Ovary (tissue), 3 donors: ENCODE results near the gene FGG.

Source experiments
- EP300 ChIP-seq: sonication (generic); formaldehyde crosslinking; IDR thresholded peaks from one replicate; pipeline ENCODE4 v1.6.1; 2017; ENCODE audit warnings: antibody characterized with exemption
- POLR2A ChIP-seq: fragments of 450-650 bp; IDR thresholded peaks from one replicate; pipeline ENCODE4 v1.6.1; 2017; ENCODE audit warnings: antibody characterized with exemption, mild to moderate bottlenecking, moderate library complexity
- TF ChIP-seq, protein P1 (sequence below), 3 donors: fragments of 450-650 bp in 2 of 3; fragments of 200-600 bp in 1 of 3; IDR thresholded peaks; one replicate each; pipeline versions ENCODE4 v1.5.1 to v1.8.0; 2016 to 2022; ENCODE audit warnings: antibody characterized with exemption in 3 of 3, mild to moderate bottlenecking in 1 of 3
- donor health status: DM: no; HTN: no; CAD: no.

DNA sequence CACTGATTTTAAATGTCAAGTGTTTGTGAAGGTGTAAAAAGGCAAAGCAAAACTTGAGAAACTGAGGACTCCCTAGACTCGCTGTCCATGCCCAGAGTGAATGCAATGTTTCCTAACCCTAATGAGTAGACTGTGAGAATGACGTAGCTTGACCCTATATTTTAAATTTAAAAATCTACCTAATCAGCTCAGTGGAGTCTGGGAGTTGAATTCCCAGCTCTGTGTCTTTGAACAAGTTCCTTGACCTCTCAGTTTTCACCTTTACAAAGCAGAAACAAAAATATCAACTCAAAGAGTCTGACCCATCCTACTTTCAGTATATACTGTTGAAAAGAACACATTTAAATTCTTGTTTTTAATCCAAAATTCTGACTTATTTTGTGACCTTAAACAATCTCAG, 24.3 kb downstream of the FGG start:
- TF ChIP-seq EP300 (no peak), POLR2A (no peak)
- TF ChIP-seq, protein P1, sequence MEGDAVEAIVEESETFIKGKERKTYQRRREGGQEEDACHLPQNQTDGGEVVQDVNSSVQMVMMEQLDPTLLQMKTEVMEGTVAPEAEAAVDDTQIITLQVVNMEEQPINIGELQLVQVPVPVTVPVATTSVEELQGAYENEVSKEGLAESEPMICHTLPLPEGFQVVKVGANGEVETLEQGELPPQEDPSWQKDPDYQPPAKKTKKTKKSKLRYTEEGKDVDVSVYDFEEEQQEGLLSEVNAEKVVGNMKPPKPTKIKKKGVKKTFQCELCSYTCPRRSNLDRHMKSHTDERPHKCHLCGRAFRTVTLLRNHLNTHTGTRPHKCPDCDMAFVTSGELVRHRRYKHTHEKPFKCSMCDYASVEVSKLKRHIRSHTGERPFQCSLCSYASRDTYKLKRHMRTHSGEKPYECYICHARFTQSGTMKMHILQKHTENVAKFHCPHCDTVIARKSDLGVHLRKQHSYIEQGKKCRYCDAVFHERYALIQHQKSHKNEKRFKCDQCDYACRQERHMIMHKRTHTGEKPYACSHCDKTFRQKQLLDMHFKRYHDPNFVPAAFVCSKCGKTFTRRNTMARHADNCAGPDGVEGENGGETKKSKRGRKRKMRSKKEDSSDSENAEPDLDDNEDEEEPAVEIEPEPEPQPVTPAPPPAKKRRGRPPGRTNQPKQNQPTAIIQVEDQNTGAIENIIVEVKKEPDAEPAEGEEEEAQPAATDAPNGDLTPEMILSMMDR (IDR thresholded peaks at IDR 0.05): no peak
